ENCODE measurements around the gene RALGAPA1. TPM values are rescaled to one million over a fixed set of nuclear protein-coding genes. Genes with fewer than 3 reads are reported as not detected.

RALGAPA1 gene
- total RNA-seq, 1 donor from 2014 or later: 19.5 TPM

DNA sequence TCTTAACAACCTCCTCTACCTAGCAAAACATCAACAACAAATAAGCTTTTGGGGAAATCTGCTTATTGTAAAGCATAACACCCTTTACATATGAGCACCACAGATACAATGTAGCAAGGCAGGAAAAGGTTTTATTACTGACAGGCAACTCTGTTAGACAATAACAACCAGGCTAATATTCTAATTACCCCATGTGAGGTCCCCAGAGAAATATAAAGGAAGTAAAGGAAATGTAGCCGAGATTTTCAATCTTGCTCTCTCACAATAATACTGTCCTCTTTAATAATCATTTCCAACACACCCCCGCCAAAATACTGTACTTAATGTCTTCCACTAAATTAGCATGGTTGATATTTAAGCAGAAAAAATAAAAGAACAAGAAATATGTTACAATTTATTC, 289.1 kb downstream of the RALGAPA1 start:
- DNase-seq (ENCODE audit: low read depth): no peak
- TF ChIP-seq, protein P1, sequence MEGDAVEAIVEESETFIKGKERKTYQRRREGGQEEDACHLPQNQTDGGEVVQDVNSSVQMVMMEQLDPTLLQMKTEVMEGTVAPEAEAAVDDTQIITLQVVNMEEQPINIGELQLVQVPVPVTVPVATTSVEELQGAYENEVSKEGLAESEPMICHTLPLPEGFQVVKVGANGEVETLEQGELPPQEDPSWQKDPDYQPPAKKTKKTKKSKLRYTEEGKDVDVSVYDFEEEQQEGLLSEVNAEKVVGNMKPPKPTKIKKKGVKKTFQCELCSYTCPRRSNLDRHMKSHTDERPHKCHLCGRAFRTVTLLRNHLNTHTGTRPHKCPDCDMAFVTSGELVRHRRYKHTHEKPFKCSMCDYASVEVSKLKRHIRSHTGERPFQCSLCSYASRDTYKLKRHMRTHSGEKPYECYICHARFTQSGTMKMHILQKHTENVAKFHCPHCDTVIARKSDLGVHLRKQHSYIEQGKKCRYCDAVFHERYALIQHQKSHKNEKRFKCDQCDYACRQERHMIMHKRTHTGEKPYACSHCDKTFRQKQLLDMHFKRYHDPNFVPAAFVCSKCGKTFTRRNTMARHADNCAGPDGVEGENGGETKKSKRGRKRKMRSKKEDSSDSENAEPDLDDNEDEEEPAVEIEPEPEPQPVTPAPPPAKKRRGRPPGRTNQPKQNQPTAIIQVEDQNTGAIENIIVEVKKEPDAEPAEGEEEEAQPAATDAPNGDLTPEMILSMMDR (conservative IDR thresholded peaks at IDR 0.05; ENCODE audit: low read depth, low read length): no peak

DNA sequence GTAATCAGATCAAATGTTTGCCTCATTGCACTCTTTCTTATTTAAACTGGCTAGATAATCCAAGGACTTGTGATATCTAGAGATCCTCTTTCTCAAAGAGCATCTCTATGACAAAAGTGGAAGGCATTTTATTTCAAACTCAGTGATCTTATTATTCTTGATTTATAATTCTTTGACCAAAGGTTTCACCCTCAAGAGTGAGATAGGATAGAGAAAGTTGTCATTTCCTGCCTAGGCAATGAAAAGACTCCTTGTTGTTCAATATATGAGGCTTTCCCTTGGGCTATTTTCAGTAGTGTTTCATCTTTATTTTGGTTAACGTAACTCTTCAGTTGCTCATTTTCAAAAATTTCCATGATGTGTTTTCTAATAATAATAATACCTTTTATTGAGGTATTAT, 293.2 kb downstream of the RALGAPA1 start:
- DNase-seq (ENCODE audit: low read depth): no peak
- TF ChIP-seq, protein P1 (conservative IDR thresholded peaks at IDR 0.05; ENCODE audit: low read depth, low read length): no peak
- no peak overlapping the region for H3K4me3 ChIP-seq (ENCODE audit: low read depth, low read length)

More for the DNA sequence above, 289.1 kb downstream of the RALGAPA1 start:
- no peak overlapping the region for H3K4me3 ChIP-seq (ENCODE audit: low read depth, low read length)

DNA sequence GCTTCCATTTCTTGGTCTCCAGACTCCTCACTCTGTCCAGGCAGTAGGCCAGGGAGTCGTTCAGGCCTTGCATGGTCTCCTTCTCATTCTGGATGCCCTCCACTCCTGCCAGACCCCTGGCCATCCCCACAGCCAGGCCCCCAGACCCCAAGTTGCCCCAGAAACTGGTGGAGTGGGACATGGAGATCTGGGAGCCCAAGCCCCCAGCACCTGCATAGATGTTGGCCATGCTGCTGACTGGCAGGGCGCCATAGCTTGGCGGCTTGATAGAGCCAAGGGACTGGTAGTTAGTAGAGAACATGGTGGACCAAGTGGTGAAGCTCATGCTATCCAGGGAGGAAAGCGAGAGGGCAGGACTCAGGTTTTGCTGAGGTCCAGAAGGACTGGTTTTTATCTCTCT, 296.3 kb downstream of the RALGAPA1 start:
- TF ChIP-seq, protein P1 (conservative IDR thresholded peaks at IDR 0.05; ENCODE audit: low read depth, low read length): no peak
- no peak overlapping the region for H3K4me3 ChIP-seq (ENCODE audit: low read depth, low read length)
- DNase-seq (ENCODE audit: low read depth): no peak

- no peak for DNase-seq (ENCODE audit: low read depth)
- TF ChIP-seq, protein P1 (conservative IDR thresholded peaks at IDR 0.05; ENCODE audit: low read depth, low read length): no peak
- H3K4me3 ChIP-seq (ENCODE audit: low read depth, low read length): no peak overlapping the region
These were observed 299.2 kb downstream of the RALGAPA1 start for GRCh38 chr14:35509846-35510245.

DNA sequence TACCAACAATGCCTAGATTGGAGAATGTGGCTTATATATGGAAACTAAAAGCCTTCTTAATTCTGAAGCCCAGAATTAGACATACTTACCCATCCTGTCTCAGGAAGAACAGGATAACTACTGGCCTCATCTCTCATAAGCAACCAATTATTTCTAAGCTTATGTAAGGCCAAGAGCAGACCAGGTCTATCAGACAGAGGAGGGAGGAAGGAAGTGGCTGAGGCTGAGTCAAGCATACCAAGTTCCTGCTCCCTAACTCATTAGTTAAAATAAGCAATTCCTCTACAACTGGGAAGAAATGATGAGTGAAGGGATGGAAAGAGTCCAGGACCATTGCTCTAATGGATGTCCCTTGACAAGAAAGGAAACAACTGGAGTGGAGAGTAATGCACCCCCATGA, 302.2 kb downstream of the RALGAPA1 start:
- DNase-seq (ENCODE audit: low read depth): no peak
- H3K4me3 ChIP-seq (ENCODE audit: low read depth, low read length): no peak overlapping the region
- TF ChIP-seq, protein P1 (conservative IDR thresholded peaks at IDR 0.05; ENCODE audit: low read depth, low read length): no peak

DNA sequence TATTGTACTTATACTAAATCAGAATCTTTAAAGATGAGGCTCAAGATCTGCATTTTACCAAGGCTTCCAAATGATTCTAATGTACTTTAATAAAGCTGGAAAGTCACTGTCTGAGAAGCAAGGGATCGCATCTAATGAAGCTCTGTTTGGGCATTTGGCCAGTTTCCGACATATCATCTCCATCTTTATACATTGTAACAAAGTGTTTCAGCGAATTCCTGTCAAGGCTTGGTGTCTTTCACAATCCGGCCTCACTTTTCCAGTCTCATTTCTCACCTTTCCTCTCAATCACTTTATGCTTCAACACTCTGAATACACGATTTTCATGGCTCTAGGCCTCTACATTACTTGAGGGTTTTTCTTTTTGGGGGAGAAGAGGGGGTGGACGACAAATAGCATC, 302.6 kb downstream of the RALGAPA1 start:
- TF ChIP-seq, protein P1 (conservative IDR thresholded peaks at IDR 0.05; ENCODE audit: low read depth, low read length): no peak
- DNase-seq (ENCODE audit: low read depth): no peak
- no peak overlapping the region for H3K4me3 ChIP-seq (ENCODE audit: low read depth, low read length)

DNA sequence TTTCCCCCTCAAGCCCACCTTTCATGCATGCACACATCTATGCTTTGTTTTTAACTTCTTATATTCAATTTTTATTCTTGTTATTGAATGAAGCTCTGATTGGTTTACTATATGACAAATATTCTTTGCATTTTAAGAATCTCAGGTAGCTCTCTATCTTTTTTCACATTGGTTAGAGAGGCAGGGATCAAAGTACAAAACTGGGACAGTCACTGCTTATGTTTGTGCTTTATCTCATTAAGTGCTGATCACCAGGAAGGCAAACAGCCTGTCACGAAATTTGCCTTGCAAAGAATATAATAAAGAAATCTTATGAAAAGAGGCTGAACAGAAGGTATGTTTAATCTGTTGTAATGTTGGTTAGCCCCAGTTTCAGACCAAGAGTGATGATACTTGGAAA, 304.8 kb downstream of the RALGAPA1 start:
- H3K4me3 ChIP-seq (ENCODE audit: low read depth, low read length): no peak overlapping the region
- DNase-seq (ENCODE audit: low read depth): no peak
- TF ChIP-seq, protein P1 (conservative IDR thresholded peaks at IDR 0.05; ENCODE audit: low read depth, low read length): no peak
